Thyroid gland (tissue), 4 donors: Measurements from ENCODE around the gene NRIP3. TPM values are rescaled to one million over a fixed set of nuclear protein-coding genes. Genes with fewer than 3 reads are reported as not detected.

Source experiments
- DNase-seq, 2 donors: peaks; one replicate each; pipeline ENCODE4 v3.0.0-alpha.2; 2019
- H3K27ac ChIP-seq, 3 donors: fragments of 200-600 bp; sonication (generic); 1 replicate in 2 of 3; 2 replicates in 1 of 3; pipeline ENCODE4 v1.5.1; 2016 to 2019; ENCODE audit warnings: mild to moderate bottlenecking in 1 of 3, moderate library complexity in 1 of 3
- H3K27me3 ChIP-seq: fragments of 200-600 bp; sonication (generic); one replicate; pipeline ENCODE4 v1.5.1; 2019
- H3K36me3 ChIP-seq, 2 donors: fragments of 200-600 bp; sonication (generic); one replicate each; pipeline ENCODE4 v1.5.1; 2016 to 2019
- H3K4me1 ChIP-seq, 2 donors: fragments of 200-600 bp; sonication (generic); one replicate each; pipeline ENCODE4 v1.5.1; 2017 to 2019
- H3K4me3 ChIP-seq, 3 donors: fragments of 200-600 bp; sonication (generic); replicated peaks in 1 of 3; 1 replicate in 2 of 3; 2 replicates in 1 of 3; pipeline ENCODE4 v1.5.1; 2016; ENCODE audit warnings: mild to moderate bottlenecking in 1 of 3
- H3K9me3 ChIP-seq: fragments of 200-600 bp; sonication (generic); one replicate; pipeline ENCODE4 v1.5.1; 2017
- POLR2A ChIP-seq, 2 donors: fragments of 450-650 bp; IDR thresholded peaks; one replicate each; pipeline ENCODE4 v1.6.1; 2017; ENCODE audit warnings: antibody characterized with exemption in 2 of 2, mild to moderate bottlenecking in 2 of 2, moderate library complexity in 1 of 2
- WGBS, 2 donors: methylation state at CpG; one replicate each; pipeline ENCODE4 v1.1.5; 2017; 5-methylcytosine and 5-hydroxymethylcytosine counted together
- intact Hi-C: fragments of 100-400 bp; cut with DNase I; formaldehyde crosslinking; loops from one replicate; pipeline ENCODE4 v1.15.1; 2023
- total RNA-seq, 4 donors: library from RNA; depleted of rRNA; stranded (reverse); fragments of >200 nt; gene quantifications; one replicate each; pipeline ENCODE4 v1.2.3, GENCODE V29; 2016
- TF ChIP-seq, protein P1 (sequence below), 6 experiments: fragments of 200-600 bp in 3 of 6; fragments of 450-650 bp in 3 of 6; sonication (generic) in 3 of 6; IDR thresholded peaks; one replicate each; pipeline ENCODE4 v1.5.1; 2016 to 2019; ENCODE audit warnings: antibody characterized with exemption in 6 of 6, mild to moderate bottlenecking in 2 of 6, inconsistent platforms in 1 of 6, moderate library complexity in 1 of 6

The NRIP3 gene
- total RNA-seq, 4 donors from 2014 or later = 0.56 to 6.6 (median 1.2) TPM

DNA sequence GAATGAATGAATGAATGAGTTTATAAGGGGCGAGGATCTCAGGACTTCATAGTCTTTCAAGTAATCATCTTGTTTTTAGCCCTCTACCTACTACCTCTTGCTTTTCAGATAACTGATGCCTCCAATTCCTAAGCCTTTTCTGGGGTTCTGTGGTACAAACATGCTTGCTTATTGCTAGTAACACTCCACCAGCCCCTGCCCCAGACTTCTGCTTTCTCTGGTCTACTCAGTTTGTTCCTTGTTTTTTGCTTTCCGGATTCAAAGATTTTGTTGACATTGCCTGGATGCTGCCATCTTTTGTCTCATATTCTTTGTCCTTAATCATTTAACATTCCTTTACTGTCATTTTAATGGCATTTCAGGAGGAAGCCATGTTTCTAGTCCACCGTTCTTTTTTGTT lies 30.7 kb downstream of the NRIP3 start:
- WGBS, 2 donors = 73 to 74% methylated on average over 3 of the region's 3 CpGs
- Histone ChIP-seq H3K9me3 (no peaks in the 10 kb centered on the region), H3K27me3 (no peaks in the 10 kb centered on the region), H3K4me1 (no peaks in the 10 kb centered on the region), H3K27ac (no peak overlapping the region), H3K36me3 (no peaks in the 10 kb centered on the region), H3K4me3 (no peak overlapping the region)
- DNase-seq = no peak
- TF ChIP-seq, protein P1, sequence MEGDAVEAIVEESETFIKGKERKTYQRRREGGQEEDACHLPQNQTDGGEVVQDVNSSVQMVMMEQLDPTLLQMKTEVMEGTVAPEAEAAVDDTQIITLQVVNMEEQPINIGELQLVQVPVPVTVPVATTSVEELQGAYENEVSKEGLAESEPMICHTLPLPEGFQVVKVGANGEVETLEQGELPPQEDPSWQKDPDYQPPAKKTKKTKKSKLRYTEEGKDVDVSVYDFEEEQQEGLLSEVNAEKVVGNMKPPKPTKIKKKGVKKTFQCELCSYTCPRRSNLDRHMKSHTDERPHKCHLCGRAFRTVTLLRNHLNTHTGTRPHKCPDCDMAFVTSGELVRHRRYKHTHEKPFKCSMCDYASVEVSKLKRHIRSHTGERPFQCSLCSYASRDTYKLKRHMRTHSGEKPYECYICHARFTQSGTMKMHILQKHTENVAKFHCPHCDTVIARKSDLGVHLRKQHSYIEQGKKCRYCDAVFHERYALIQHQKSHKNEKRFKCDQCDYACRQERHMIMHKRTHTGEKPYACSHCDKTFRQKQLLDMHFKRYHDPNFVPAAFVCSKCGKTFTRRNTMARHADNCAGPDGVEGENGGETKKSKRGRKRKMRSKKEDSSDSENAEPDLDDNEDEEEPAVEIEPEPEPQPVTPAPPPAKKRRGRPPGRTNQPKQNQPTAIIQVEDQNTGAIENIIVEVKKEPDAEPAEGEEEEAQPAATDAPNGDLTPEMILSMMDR (IDR thresholded peaks at IDR 0.05) = no peak
- no peak for TF ChIP-seq POLR2A (IDR thresholded peaks at IDR 0.05)
- intact Hi-C loops = no loop called here

DNA sequence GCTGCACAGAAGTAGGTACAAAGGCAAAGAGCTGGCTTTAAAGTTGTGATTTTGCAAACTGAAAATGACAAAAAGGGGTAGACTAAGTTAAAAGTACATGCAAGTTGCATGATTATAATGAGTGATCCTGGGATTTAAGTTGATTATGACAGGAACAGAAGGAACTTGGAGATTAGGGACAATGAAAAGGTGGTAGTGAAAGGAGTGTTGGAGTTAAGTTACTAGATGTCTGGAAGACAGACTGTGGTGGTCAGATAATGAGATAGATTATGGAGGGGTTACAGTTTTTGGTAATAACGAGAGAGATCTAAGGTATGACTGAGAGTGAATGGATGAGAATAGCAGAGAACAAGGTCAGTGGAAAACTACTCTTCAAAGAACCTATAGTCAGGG lies 31.9 kb downstream of the NRIP3 start:
- Histone ChIP-seq H3K36me3 (no peaks in the 10 kb centered on the region), H3K27ac (no peak overlapping the region), H3K4me3 (no peak overlapping the region), H3K27me3 (no peaks in the 10 kb centered on the region), H3K4me1 (no peaks in the 10 kb centered on the region), H3K9me3 (no peaks in the 10 kb centered on the region)
- no peak for DNase-seq
- TF ChIP-seq, protein P1 (IDR thresholded peaks at IDR 0.05) = no peak
- TF ChIP-seq POLR2A (IDR thresholded peaks at IDR 0.05) = no peak
- intact Hi-C loops = no loop called here
- WGBS, 2 donors = 74 to 84% methylated on average over 1 of the region's 1 CpG

DNA sequence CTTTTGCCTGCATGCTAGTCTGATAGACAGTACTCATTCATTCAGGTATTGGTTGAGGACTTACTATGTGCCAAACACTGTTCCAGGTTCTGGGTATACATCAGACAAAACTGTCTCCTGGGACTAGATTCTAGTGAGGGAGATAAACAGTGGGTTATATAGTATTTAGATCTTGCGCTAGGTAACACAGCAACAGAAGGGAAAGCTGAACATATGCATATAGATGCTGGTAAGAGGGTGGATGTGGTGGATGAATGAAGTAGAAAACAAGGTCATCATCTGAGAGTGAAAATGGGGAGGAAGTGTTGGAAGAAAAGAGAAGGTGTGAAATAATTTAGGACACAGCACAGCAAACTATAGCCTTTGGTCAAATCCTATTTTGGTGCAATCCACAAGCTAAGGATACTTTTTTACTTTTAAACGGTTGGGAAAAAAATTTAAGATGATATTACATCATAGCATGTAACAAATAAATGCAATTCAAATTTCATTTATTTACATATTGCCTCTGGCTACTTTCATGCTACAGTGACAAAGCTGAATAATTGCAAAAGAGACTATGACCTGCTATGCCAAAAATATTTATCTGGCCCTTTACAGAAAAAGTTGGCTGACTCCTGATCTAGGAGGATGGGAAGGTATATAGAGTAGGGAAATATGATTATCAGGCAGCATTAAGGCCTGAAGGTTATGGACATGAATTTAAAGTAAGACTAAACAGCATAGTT lies 32.4 kb downstream of the NRIP3 start:
- Histone ChIP-seq H3K4me1 (no peaks in the 10 kb centered on the region), H3K27ac (no peak overlapping the region), H3K36me3 (no peaks in the 10 kb centered on the region), H3K27me3 (no peaks in the 10 kb centered on the region), H3K4me3 (no peak overlapping the region), H3K9me3 (no peaks in the 10 kb centered on the region)
- intact Hi-C loops = no loop called here
- 87 to 94% methylated on average over 2 of the region's 2 CpGs for WGBS, 2 donors
- no peak for TF ChIP-seq POLR2A (IDR thresholded peaks at IDR 0.05)
- TF ChIP-seq, protein P1 (IDR thresholded peaks at IDR 0.05) = no peak
- DNase-seq = no peak

DNA sequence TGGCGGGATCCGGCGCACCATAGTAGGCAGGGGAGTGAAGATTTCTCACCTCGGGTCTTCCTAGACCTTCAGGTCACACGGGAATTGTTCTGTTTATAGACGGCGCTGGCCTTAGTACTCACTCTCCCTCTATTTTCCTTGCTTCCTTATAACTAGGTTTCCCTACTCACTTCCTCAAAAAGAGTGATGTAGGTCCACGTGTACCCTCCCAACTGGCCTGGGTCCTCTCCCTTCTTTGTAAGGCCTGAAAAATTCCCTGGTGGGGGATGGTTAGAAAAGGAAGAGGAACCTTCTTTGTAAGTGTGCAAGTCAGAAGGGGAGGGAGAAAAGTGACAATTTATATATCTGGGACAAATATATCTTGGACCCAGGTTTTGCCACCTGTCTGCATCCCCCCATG lies 36.6 kb downstream of the NRIP3 start:
- Histone ChIP-seq H3K27me3 (no peaks in the 10 kb centered on the region), H3K36me3 (no peaks in the 10 kb centered on the region), H3K9me3 (no peaks in the 10 kb centered on the region), H3K27ac (no peak overlapping the region), H3K4me3 (no peak overlapping the region), H3K4me1 (peaks cover 12 to 19% of the 10 kb centered on the region in 2 donors)
- no peak for DNase-seq
- intact Hi-C loops = loop anchor here (10.0 kb wide), 1 partner anchor 292 kb away; no protein-coding TSS in a partner anchor
- TF ChIP-seq, protein P1 (IDR thresholded peaks at IDR 0.05) = no peak
- TF ChIP-seq POLR2A (IDR thresholded peaks at IDR 0.05) = no peak
- WGBS, 2 donors = 85 to 90% methylated on average over 8 of the region's 8 CpGs
